OCI-LY7 (cell line): Measurements from ENCODE around the gene CNOT6L. TPM values are rescaled to one million over a fixed set of nuclear protein-coding genes. Genes with fewer than 3 reads are reported as not detected.

Experiments used
- BruUV-seq: library from RNA; stranded (reverse); fragments of 400-500 nt; replicated peaks from 2 replicates; lab custom pipeline; 2021; lab: Mats Ljungman, UMichigan
- CTCF ChIA-PET: fragments of 300-600 bp; sonication (Branson Sonifier 250); formaldehyde crosslinking; loops from one replicate; lab custom pipeline; 2022; ENCODE audit warnings: antibody characterized with exemption; ENCODE audit not compliant: unreplicated experiment; lab: Charles Lee
- POLR2A ChIA-PET: fragments of 300-600 bp; sonication (Branson Sonifier 250); formaldehyde crosslinking; loops from one replicate; lab custom pipeline; 2022; ENCODE audit warnings: antibody characterized with exemption; lab: Charles Lee
- DNase-seq: peaks from one replicate; pipeline ENCODE4 v3.0.0-alpha.2; 2015; ENCODE audit warnings: low spot score
- H2AFZ ChIP-seq: fragments of 200-600 bp; sonication (generic), shearing (Covaris generic); 2 replicates; pipeline ENCODE4 v1.6.1; 2014; ENCODE audit warnings: mild to moderate bottlenecking, antibody characterized with exemption, low read length, moderate library complexity
- H3K27ac ChIP-seq: fragments of 200-600 bp; sonication (generic); 2 replicates; pipeline ENCODE4 v1.5.1; 2014; ENCODE audit warnings: mixed run types, low read depth, mild to moderate bottlenecking, moderate library complexity, low read length, inconsistent platforms; ENCODE audit not compliant: poor library complexity, severe bottlenecking
- H3K36me3 ChIP-seq: fragments of 200-600 bp; sonication (generic); 2 replicates; pipeline ENCODE4 v1.6.1; 2014; ENCODE audit warnings: mild to moderate bottlenecking, antibody characterized with exemption, low read length, moderate library complexity, mixed read lengths; ENCODE audit not compliant: insufficient read depth
- H3K4me1 ChIP-seq: fragments of 200-600 bp; sonication (generic); 2 replicates; pipeline ENCODE4 v1.5.1; 2014; ENCODE audit warnings: mild to moderate bottlenecking, low read length; ENCODE audit not compliant: insufficient read depth, poor library complexity, severe bottlenecking
- H3K4me2 ChIP-seq: fragments of 200-600 bp; sonication (generic); 2 replicates; pipeline ENCODE4 v1.6.1; 2014; ENCODE audit warnings: mild to moderate bottlenecking, low read length
- H3K4me3 ChIP-seq: fragments of 200-600 bp; sonication (generic); 2 replicates; pipeline ENCODE4 v1.5.1; 2014; ENCODE audit warnings: mild to moderate bottlenecking, low read depth, low read length; ENCODE audit not compliant: poor library complexity, severe bottlenecking
- H3K79me2 ChIP-seq: fragments of 200-600 bp; sonication (generic); 2 replicates; pipeline ENCODE4 v1.6.1; 2016; ENCODE audit warnings: low read depth, mild to moderate bottlenecking, low read length, moderate library complexity, mixed read lengths; ENCODE audit not compliant: insufficient read depth
- H3K9me2 ChIP-seq: fragments of 200-600 bp; sonication (generic); 2 replicates; pipeline ENCODE4 v1.6.1; 2016; ENCODE audit warnings: mild to moderate bottlenecking, low read length, mixed read lengths; ENCODE audit not compliant: insufficient read depth
- H3K9me3 ChIP-seq: fragments of 200-600 bp; sonication (generic); 2 replicates; pipeline ENCODE4 v1.6.1; 2014; ENCODE audit warnings: mild to moderate bottlenecking, mixed run types, low read length, mixed read lengths
- H4K20me1 ChIP-seq: fragments of 200-600 bp; sonication (generic); 2 replicates; pipeline ENCODE4 v1.6.1; 2014; ENCODE audit warnings: mild to moderate bottlenecking, antibody characterized with exemption, low read length, moderate library complexity, mixed read lengths; ENCODE audit not compliant: insufficient read depth
- CTCF ChIP-seq: fragments of 200-600 bp; sonication (generic); conservative IDR thresholded peaks from 2 replicates; pipeline ENCODE4 v1.5.1; 2014; ENCODE audit warnings: mild to moderate bottlenecking, antibody characterized with exemption, low read length, moderate library complexity, mixed read lengths
- EZH2phosphoT487 ChIP-seq: fragments of 200-600 bp; sonication (generic); IDR thresholded peaks from 2 replicates; pipeline ENCODE4 v1.6.1; 2018; ENCODE audit warnings: low read depth, borderline replicate concordance, mild to moderate bottlenecking, mixed run types, antibody characterized with exemption, low read length, moderate library complexity, mixed read lengths
- intact Hi-C: fragments of 100-400 bp; cut with micrococcal nuclease; formaldehyde crosslinking; loops from one replicate; pipeline ENCODE4 v1.10.0; 2022; ENCODE audit not compliant: unreplicated experiment
- total RNA-seq, 2 experiments: library from RNA; depleted of rRNA in 1 of 2; stranded (reverse); fragments of >200 nt in 1 of 2; shearing (Covaris generic) in 1 of 2; gene quantifications; 2 replicates each; pipeline ENCODE4 v1.2.3, GENCODE V29; 2014 to 2022

Gene CNOT6L
- total RNA-seq, 2 experiments from 2014 or later, result 21.4 to 112 TPM

GRCh38 chr4:77795326-77795725, 23.8 kb downstream of the CNOT6L start:
- Histone ChIP-seq H4K20me1 (0 out of 2 replicates have a peak, but pooled peaks cover 6% of the 10 kb centered on the region), H3K9me3 (peaks cover 23% of the 10 kb centered on the region; the same call in 1 of the 2 replicates), H3K9me2 (no peaks in the 10 kb centered on the region), H3K27ac (no peak overlapping the region), H3K4me3 (no peak overlapping the region), H3K36me3 (peaks cover 51% of the 10 kb centered on the region), H2AFZ (no peak overlapping the region), H3K4me2 (no peak overlapping the region), H3K79me2 (peaks cover 100% of the 10 kb centered on the region), H3K4me1 (no peaks in the 10 kb centered on the region)
- DNase-seq, result no peak
- ChIA-PET POLR2A (interaction anchor here (0.6 to 7.5 kb wide), 3 partner anchors 14 to 88 kb away, joined by 3 to 40 read pairs (median 3); no protein-coding TSS in a partner anchor), CTCF (no interaction called here)
- intact Hi-C loops, result no loop called here
- TF ChIP-seq EZH2phosphoT487 (no peak), CTCF (no peak)
- BruUV-seq, result no TSS peak

- Histone ChIP-seq H3K27ac (no peak overlapping the region), H3K4me2 (no peak overlapping the region), H3K4me1 (no peaks in the 10 kb centered on the region), H3K4me3 (no peak overlapping the region), H3K79me2 (peaks cover 99% of the 10 kb centered on the region), H4K20me1 (peaks cover 5% of the 10 kb centered on the region; the same call in 1 of the 2 replicates), H3K36me3 (peaks cover 5% of the 10 kb centered on the region), H3K9me3 (no peaks in the 10 kb centered on the region), H3K9me2 (no peaks in the 10 kb centered on the region), H2AFZ (no peak overlapping the region)
- DNase-seq, result no peak
- TF ChIP-seq CTCF (no peak), EZH2phosphoT487 (no peak)
- CTCF ChIA-PET, result no interaction called here
- intact Hi-C loops, result no loop called here
- no TSS peak for BruUV-seq
- POLR2A ChIA-PET, result interaction anchor here (0.6 to 7.5 kb wide), 7 partner anchors 9 to 802 kb away, joined by 3 to 40 read pairs (median 5); no protein-coding TSS in a partner anchor
Observed at GRCh38 chr4:77790146-77790545, 29.0 kb downstream of the CNOT6L start.

GRCh38 chr4:77788990-77789389, 30.2 kb downstream of the CNOT6L start:
- Histone ChIP-seq H3K27ac (no peak overlapping the region), H3K4me1 (no peaks in the 10 kb centered on the region), H3K9me2 (no peaks in the 10 kb centered on the region), H3K9me3 (no peaks in the 10 kb centered on the region), H3K4me3 (no peak overlapping the region), H4K20me1 (peaks cover 5% of the 10 kb centered on the region; the same call in 1 of the 2 replicates), H3K79me2 (peaks cover 99% of the 10 kb centered on the region), H2AFZ (no peak overlapping the region), H3K4me2 (no peak overlapping the region), H3K36me3 (no peaks in the 10 kb centered on the region)
- intact Hi-C loops, result no loop called here
- no peak for DNase-seq
- ChIA-PET CTCF (no interaction called here), POLR2A (interaction anchor here (0.8 to 7.5 kb wide), 2 partner anchors 8 to 11 kb away, joined by 3 to 40 read pairs; no protein-coding TSS in a partner anchor)
- BruUV-seq, result no TSS peak
- TF ChIP-seq EZH2phosphoT487, result no peak
- TF ChIP-seq CTCF, result no peak
